GM18508 (cell line): ENCODE results near the gene LMNB1.

Experiments used
- ATAC-seq: cut with Tn5 transposase; IDR thresholded peaks from one replicate; pipeline ENCODE4 v1.9.1; 2021; ENCODE audit warnings: moderate number of reproducible peaks; ENCODE audit not compliant: insufficient read depth, unreplicated experiment

LMNB1 gene

GRCh38 chr5:126881821-126882600 is 105.1 kb downstream of the LMNB1 start:
- ATAC-seq, result no peak

- ATAC-seq, result no peak
Measured at GRCh38 chr5:126883564-126884245, 106.8 kb downstream of the LMNB1 start.

- no peak for ATAC-seq
Measured at GRCh38 chr5:126884269-126884819, 107.4 kb downstream of the LMNB1 start.
